GM12892 (cell line): Measurements from ENCODE around the gene EPHB6.

Experiments used
- POLR2A ChIP-seq: IDR thresholded peaks from 2 replicates; pipeline ENCODE4 v1.6.1; 2011; ENCODE audit warnings: low read depth, low read length, control low read depth
- POLR2AphosphoS5 ChIP-seq: IDR thresholded peaks from 2 replicates; pipeline ENCODE4 v1.6.1; 2011; ENCODE audit warnings: low read depth, low read length, control low read depth
- TAF1 ChIP-seq: IDR thresholded peaks from 2 replicates; pipeline ENCODE4 v1.6.1; 2011; ENCODE audit warnings: low read depth, mild to moderate bottlenecking, control low read depth, low read length, borderline replicate concordance

- TF ChIP-seq POLR2A = no peak
- no peak for TF ChIP-seq POLR2AphosphoS5
- TF ChIP-seq TAF1 = no peak
These were observed 55.2 kb downstream of the EPHB6 start for GRCh38 chr7:142910031-142910433.
